HG03066 (cell line): ENCODE results near the gene MTA1.

ENCODE experiments used
- ATAC-seq: cut with Tn5 transposase; IDR thresholded peaks from one replicate; pipeline ENCODE4 v1.9.1; 2021; ENCODE audit warnings: low read depth; ENCODE audit not compliant: unreplicated experiment

MTA1 gene

DNA sequence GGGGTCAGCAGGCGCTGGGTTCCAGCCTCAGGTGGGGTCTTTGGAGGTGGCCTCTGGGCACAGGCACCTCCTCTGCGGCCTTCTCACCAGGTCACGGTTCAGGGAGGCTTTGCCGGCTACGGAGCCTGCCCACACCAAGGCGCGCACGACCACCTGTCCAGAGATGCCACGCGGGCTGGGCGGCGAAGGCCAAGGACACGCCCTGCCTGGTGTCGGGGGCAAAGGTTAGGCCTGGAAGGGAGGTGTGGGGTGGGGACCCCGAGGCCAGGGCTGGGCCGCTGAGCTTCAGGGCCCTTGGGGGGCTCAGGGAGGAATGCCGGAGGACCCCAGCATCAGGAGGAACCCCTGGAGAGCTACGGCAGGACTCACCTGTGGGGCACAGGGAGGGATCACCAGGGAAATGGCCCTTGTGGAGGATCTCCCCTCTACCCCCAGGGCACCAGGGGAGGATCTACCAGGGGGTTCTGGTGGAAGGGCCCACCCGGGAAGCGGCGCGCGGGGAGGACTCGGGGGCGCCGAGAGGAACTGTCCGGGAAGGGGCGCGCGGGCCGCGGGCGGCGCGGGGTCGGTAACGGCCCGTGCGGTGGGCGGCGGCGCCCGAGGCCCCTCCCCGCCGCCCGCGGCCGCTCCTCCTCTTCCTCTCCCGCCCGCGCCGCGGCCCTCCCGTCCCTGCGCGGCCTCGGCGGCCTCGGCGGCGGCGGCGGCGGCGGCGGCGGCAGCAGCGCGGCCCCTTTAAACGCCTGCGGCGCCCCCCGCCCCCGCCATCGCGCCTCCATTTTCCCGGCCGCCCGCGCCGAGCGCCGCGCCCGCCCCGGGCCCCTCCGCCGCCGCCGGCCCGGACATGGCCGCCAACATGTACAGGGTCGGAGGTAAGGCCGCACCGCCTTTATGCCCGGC, at the start of gene MTA1:
MTA1 (plus strand) TSS at position 633 of the 897 bp plus-strand sequence; CDS start at position 842, 209 bp downstream.
- ATAC-seq = no peak

DNA sequence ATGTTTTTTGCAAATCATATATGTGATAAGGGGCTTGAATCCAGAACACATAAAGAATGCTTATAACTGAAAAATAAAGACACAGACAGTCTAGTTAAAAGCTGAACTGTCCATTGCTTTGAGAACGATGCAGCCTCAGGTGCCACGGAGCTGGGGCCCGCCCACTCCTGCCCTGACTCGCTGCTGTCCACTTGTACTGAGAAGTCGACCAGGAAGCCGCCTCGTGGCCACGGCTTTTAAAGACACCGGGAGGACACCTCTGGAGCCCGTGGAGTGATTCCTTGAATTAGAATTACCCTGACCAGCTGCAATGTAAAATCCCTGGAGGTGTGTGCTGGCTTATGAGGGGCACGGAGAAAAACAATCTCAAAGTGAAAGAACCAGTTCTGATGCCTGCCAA, 45.2 kb upstream of the MTA1 start:
- ATAC-seq = no peak

DNA sequence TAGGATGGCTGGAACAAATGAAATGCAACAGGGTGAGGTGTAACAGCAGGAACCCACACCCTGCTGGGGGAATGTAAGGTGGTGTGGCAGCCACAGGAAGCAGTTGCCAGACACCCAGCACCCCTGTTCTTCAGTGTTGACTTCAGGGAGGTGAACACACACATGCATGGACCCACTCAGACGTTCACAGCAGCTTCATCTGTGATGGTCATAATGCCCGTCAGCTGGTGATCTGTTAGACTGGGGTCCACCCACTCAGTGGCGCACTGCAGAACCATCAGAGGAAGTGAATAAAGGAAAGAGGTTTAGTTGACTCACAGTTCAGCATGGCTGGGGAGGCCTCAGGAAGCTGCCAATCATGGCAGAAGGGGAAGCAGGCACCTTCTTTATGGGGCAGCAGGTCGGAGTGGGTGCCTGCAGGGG, 44.0 kb upstream of the MTA1 start:
- no peak for ATAC-seq

DNA sequence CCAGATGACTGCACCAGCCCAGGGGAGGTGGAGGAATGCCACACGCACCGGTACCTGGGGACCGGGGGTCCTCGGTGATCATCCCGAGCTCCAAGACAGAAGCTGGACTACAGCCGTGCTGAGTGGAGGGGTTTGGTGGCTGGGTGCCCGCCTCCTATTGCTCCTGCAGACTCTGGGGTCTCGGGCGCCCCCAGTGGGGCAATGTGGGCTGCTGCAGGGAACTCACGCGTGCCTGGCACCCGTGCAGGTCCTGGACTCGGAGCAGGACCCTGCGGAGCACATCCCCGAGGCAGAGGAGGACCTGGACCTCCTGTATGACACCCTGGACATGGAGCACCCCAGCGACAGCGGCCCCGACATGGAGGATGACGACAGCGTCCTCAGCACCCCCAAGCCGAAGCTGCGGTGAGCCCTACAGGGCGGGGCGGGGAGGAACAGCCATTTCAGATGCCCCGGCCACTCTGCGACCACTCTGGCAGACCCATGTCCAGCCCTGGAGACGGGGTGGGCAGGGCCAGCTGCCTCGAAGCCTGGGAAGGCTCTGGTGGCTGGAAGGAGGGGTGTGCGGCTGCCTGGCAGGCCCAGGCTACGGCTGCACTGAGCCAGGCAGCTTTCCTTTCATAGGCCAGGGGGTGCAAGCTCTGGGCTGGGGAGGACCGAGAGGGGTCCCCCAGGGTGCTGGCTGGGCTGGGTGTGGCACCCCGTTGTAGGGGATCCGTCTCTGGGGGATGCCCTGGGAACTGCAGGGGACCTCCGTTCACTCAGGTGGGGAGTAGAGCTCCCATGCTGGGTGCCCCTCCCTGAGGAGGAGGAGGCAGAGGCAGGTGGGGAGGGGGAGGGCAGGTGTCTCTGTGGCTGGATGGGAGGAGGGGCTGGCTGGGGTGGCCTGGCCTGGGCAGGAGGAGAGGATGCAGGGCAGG, 42.8 kb upstream of the MTA1 start:
- no peak for ATAC-seq

DNA sequence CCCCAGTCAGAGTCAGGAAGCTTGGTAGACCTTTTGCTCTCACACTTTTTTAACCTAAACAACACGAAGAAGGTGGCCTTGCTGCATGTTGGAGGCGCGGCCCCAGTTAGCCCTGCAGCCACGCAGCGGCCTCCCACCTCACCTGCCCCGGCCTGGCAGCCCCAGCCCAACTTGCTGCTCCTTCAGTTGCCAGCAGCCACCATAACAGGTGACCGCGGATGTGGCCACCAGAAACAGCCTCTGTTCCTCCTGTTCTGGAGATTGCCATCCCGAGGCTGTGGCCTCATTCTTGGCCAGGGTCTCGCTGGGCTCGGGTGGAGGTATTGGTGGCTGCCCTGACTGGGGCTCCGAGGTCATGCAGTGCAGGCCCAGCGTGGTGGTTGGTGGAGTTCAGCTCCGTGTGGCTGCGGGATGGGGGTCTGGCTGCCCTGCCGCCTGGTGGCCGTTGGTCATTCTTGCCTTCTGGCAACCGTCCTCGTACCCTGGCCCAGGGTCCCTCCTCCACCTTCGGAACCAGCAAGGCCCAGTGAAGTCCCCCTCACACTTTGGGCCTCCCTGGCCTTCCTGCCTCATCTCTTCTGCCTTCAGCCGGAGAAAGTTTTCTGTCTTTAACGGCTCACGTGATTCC, 42.0 kb upstream of the MTA1 start:
- no peak for ATAC-seq

DNA sequence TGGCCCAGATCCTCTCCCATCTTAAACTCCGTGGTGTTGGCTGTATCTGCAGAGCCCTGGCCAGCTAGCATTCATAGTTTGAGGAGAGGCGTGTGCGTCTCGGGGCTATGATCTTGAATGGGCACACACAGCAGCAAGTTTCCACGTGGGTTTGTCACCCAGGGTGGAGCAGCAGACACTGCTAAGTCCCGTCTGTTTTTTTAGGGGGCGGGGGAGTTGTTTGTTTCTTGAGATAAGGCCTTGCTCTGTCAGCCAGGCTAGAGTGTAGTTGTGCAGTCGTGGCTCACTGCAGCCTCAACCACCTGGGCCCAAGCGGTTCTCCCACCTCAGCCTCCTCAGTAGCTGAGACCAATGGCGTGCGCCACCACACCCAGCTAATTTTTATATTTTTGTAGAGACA, 41.4 kb upstream of the MTA1 start:
- ATAC-seq = no peak

DNA sequence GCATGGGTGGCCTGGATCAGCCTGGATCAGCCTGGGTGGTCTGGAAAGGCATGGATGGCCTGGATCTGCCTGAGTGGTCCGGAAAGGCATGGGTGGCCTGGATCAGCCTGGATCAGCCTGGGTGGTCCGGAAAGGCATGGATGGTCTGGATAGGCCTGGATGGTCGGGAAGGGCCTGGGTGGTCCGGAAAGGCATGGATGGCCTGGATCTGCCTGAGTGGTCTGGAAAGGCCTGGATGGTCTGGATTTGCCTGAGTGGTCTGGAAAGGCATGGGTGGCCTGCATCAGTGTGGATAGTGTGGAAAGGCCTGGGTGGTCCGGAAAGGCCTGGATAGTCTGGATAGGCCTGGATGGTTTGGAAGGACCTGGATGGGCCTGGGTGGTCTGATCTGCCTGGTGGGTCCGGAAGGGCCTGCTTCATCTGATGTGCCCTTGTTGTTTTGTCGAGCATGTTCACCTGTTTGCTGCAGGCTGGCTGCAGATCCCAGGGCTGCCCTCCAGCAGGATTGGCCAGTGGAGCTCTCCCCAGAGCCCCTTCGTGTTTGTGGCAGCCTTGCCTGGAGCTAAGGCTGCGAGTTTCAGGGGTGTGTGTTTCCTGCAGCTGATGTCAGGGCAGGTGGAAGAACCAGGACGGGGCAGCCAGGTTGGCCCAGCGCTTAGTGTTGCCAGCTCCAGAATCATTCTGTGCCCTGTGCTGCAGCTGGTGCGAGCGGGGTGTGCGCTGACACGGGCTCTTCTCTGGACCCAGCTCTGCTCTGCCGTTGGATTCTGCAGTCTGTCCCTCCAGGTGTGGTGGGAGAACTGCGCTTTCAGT, 40.5 kb upstream of the MTA1 start:
- ATAC-seq = no peak

DNA sequence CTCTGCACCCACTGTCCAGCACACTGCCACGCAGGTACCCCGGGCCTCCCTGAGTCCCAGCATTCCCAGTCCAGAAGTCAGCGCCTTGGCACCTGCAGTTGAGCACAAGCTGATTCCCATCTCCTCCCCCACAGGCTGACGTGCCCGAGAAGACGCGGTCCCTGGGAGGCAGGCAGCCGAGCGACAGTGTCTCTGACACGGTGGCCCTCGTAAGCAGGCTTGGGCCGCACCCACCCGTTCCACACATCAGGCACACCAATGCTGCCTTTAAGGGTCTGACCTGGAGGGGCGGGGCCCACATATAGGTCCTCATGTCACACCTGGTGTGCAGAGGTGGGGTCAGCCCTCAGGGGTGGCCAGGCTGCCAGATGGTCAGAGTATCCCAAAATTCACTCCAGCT, 39.7 kb upstream of the MTA1 start:
- ATAC-seq = no peak

DNA sequence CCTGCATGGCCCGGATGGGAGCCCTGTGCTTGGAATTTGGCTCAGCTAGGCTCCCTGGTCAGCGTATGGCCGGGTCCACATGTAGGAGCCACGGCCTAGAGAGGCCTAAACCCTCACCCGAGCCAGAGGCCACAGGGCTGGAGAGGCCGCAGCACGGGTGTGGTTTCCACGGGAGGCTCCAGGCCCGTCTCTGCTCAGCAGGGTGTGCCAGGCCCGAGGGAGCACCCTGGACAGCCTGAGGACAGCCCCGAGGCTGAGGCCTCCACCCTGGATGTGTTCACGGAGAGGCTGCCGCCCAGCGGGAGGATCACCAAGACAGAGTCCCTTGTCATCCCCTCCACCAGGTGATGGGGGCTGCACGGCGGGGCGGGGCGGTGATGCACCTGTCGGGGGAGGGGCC, 38.9 kb upstream of the MTA1 start:
- ATAC-seq = no peak

DNA sequence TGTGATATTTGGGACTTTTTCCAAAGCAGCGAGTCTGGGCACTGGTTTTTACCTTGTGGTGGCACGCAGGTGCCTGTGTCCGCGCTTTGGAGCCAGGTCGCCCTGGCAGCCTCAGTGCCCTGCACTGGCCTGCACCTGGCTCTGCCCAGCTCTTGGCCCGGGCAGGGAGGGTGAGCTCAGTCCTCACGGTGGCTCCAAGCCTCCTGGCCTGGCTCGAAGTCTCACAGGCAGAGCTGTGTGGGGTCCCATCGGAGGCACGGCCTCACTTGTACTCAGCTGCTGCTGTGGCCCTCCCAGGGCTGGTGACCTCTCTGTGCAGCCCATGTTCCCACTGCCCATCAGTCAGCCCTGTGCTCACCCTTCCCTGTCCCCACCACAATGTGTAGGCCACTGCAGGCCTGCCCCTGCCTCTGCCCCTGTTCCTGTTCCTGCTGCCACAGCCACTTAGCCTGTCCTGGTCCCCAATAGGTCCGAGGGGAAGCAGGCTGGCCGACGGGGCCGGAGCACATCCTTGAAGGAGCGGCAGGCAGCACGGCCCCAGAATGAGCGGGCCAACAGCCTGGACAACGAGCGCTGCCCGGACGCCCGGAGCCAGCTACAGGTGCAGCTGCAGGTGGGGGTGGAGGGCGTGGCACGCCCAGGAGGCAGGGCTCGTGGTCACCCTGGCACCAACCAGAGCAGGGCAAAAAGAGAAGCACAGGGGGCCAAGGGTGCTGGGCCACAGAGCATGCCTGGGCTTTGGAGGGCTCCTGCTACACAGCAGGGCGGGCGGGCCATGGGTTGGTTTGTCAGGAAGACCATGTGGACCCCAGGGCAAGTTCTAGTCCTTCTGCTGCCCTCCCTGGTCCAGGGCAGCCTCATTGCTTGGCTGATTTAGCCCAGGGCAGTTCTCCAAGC, 37.9 kb upstream of the MTA1 start:
- no peak for ATAC-seq

DNA sequence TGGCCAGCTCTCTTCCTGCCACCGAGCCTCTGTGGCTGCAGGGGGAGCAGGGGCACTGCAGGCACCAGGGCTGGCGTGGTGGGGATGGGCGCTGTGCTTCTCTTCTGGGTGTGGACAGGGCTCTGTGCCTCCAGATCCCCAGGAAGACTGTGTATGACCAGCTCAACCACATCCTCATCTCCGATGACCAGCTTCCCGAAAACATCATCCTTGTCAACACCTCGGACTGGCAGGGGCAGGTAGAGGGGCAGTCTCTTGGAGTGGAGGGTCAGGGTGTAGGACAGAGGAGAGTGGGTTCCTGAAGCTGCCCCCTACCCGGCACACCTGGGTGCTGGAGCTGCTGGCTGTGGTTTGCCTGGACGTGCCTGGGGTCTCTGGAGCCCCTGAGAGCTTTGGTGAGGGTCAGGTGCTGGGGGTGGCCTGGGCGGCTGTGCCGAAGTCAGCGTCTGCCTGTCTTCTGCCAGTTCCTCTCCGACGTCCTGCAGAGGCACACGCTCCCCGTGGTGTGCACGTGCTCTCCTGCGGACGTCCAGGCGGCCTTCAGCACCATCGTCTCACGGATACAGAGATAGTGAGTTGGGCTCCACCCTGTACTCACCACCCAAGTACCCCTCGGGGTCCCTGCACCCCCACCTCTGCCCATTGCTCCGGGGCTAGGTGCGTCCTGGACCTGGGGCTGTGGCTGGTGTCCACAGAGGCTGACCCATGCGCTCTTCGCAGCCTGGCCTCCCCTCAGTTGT, 37.1 kb upstream of the MTA1 start:
- ATAC-seq = no peak

DNA sequence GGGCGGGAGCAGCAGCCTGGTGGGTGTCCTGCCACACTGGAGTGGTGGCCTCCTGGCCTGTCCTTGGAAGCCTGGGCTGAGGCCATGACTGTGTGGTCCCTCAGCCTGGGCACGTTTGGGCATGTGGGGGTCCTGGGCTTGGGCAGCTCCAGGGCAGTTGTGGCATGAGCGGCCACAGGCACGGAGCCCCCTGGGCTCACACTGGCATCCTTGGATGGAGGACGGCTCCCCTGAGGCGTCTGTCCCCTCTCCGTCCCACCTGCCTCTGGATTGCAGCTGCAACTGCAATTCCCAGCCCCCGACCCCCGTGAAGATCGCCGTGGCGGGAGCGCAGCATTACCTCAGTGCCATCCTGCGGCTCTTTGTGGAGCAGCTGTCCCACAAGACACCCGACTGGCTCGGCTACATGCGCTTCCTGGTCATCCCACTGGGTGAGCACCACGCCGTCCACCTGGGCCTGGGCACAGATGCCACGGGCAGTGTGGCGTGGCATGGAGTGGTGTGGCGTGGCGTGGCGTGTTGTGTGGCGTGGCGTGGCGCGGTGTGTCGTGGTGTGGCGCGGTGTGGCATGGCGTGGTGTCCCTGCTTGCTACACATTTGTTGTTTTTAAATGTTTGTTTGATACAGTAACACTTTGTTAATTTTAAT, 36.4 kb upstream of the MTA1 start:
- no peak for ATAC-seq

DNA sequence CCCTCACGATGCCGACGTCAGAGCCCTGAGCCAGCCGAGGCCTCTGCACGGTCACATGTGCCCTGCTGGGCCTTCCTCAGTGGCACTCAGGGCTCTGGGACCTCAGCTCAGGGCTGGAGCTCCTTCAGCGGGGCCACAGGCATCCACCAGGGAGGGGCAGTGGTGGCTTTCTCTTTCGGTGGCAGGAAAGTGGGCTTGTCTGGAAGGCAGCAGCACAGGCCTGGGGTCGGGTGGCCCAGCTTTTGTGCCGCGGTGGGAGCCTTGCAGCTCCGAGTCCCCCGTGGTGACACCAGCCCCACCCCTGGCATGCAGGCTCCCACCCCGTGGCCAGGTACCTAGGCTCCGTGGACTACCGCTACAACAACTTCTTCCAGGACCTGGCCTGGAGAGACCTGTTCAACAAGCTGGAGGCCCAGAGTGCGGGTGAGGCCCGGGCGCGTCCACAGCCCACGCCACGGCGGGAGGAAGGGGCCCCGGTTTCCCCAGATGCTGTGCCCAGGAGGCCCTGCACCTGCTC, 35.5 kb upstream of the MTA1 start:
- ATAC-seq = no peak

DNA sequence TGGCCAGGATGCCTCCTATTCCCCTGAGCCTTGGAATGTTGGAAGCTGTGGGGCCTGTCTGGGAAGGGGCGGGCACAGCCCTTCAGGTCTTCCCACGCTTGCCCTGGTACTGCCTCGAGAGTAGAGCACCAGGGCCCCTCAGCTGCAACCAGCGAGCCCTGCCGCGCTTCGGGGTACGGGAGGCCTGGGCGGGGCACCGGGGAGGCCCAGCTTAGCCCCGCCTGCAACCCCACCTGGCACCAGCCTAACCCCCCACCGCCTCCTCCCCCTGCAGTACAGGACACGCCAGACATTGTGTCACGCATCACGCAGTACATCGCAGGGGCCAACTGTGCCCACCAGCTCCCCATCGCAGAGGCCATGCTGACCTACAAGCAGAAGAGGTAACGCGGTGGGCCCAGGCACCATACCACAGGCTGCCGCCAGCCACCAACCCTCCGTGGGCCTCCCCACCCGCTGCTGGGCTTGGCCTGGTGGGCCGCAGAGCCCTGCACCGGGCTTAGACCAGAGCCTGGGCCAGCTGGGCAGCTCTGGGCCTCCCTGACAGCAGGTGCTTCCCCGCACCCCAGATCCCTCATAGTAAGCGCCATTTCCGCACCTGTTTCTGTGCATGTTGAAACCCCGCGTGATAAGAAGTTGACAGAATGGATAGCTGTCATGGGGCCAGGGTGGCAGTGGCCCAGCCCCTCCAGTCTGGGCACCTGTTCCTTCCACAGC, 34.9 kb upstream of the MTA1 start:
- no peak for ATAC-seq

DNA sequence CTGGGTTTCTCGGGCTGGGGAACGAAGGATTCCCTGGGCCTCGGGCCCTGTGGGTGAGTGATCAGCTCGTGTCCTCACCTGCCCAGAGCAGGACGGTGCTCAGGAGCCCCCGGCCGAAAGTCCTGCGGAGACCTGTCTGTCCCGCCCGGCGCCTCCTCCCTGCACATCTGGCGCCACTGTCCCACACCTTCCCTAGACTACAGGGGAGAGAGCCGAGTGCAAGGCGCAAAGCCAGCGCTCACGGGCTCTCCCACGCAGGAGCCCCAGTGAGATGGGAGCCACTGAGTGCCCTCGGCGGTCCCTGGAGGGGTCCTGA, 34.3 kb upstream of the MTA1 start:
- no peak for ATAC-seq

DNA sequence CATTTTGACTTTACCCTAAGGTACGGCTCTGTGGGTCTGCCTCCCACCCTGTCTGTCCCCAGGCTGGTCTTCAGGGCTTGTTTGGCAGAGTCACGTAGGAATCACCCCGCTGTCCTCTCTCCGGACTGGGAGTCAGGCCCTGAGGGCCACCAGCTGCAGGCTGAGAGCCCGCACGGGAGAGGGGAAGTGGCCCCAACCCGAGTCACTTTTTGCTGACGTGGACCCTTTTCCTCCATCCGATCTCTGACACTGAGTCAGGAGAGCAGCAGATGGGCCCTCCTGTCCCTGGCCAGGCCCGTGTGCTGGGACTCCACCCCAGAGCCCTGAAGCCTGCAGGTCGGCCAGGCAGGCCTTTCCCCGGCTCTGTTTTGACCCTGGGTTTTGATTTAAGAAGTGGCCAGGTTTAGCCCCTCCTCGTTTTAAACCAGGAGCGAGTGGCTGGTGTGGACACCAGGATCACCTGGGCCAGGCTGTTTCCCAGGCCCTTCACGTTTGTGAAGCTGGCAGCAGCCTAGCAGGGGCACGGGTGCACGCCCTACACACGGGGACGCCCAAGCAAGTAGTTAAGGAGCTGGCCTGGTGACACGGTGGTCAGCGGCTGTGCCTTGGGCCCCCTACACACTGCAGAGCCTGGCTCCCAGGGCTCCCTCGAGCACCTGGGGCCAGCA, 33.8 kb upstream of the MTA1 start:
- no peak for ATAC-seq
